NCI-H524 treated with DMSO at 0.1 percent for 48 hours (cell line): ENCODE data around the gene UBE2U.
"Not testable (repeated sequence)": the region's sequence is repeated elsewhere in the genome, so short reads cannot be mapped to it uniquely, and the experiment has no call there.

ENCODE experiments used
- DNase-seq: peaks from one replicate; lab custom pipeline; 2025; lab: John Stamatoyannopoulos, UW

Gene UBE2U

GRCh38 chr1:64241069-64241468, 37.6 kb downstream of the UBE2U start:
- DNase-seq: no peak

GRCh38 chr1:64242895-64243756, 39.7 kb downstream of the UBE2U start:
- no peak for DNase-seq

GRCh38 chr1:64243757-64244080, 40.3 kb downstream of the UBE2U start:
- no peak for DNase-seq

GRCh38 chr1:64245495-64245894, 42.1 kb downstream of the UBE2U start:
- DNase-seq: no peak

- no peak for DNase-seq
Observed at GRCh38 chr1:64246294-64246917, 43.0 kb downstream of the UBE2U start.

GRCh38 chr1:64248065-64248464, 44.6 kb downstream of the UBE2U start:
- DNase-seq: no peak

GRCh38 chr1:64250472-64250871, 47.0 kb downstream of the UBE2U start:
- not testable (repeated sequence) for DNase-seq

GRCh38 chr1:64251971-64252370, 48.5 kb downstream of the UBE2U start:
- DNase-seq: no peak

GRCh38 chr1:64257233-64257632, 53.8 kb downstream of the UBE2U start:
- DNase-seq: not testable (repeated sequence)

GRCh38 chr1:64258444-64258843, 55.0 kb downstream of the UBE2U start:
- not testable (repeated sequence) for DNase-seq

GRCh38 chr1:64263335-64263734, 59.9 kb downstream of the UBE2U start:
- no peak for DNase-seq

- no peak for DNase-seq
Observed at GRCh38 chr1:64263856-64264255, 60.4 kb downstream of the UBE2U start.

- DNase-seq: no peak
Observed at GRCh38 chr1:64265141-64265540, 61.7 kb downstream of the UBE2U start.

- no peak for DNase-seq
Observed at GRCh38 chr1:64266991-64267390, 63.6 kb downstream of the UBE2U start.

- no peak for DNase-seq
Observed at GRCh38 chr1:64268653-64269557, 65.5 kb downstream of the UBE2U start.

GRCh38 chr1:64269558-64269884, 66.1 kb downstream of the UBE2U start:
- DNase-seq: no peak

- no peak for DNase-seq
Observed at GRCh38 chr1:64280001-64280400, 76.6 kb downstream of the UBE2U start.

- peak; percentile 52 for DNase-seq
Observed at GRCh38 chr1:64282351-64282750, 78.9 kb downstream of the UBE2U start.

- DNase-seq: no peak
Observed at GRCh38 chr1:64287071-64287470, 83.6 kb downstream of the UBE2U start.

GRCh38 chr1:64290420-64290819, 87.0 kb downstream of the UBE2U start:
- no peak for DNase-seq

GRCh38 chr1:64291931-64292330, 88.5 kb downstream of the UBE2U start:
- no peak for DNase-seq

GRCh38 chr1:64292399-64292798, 89.0 kb downstream of the UBE2U start:
- DNase-seq: no peak

GRCh38 chr1:64293820-64294219, 90.4 kb downstream of the UBE2U start:
- DNase-seq: no peak
